Measurements from ENCODE around the gene USH2A.

- no peak for TF ChIP-seq POLR2A (IDR thresholded peaks at IDR 0.05)
- no peak for TF ChIP-seq CTCF (IDR thresholded peaks at IDR 0.05)
Observed at GRCh38 chr1:215911406-215911968, 511.8 kb downstream of the USH2A start.

Data from prostate gland (tissue), 2 donors.